ENCODE measurements around the gene ADAT2. TPM values are rescaled to one million over a fixed set of nuclear protein-coding genes. Genes with fewer than 3 reads are reported as not detected.
"Not testable (repeated sequence)": the region's sequence is repeated elsewhere in the genome, so short reads cannot be mapped to it uniquely, and the experiment has no call there.

ADAT2 gene
- polyA plus RNA-seq (2012; ENCODE audit: insufficient read depth, insufficient read length) = 20.3 TPM

- peak; percentile 93 for DNase-seq (ENCODE audit: low read depth, low spot score)
- peak within 1 kb of the TSS; percentile 99 for H3K4me3 ChIP-seq (ENCODE audit: low read length)
These were observed at the start of gene ADAT2, which contains the start of gene PEX3 for GRCh38 chr6:143450453-143451371. ADAT2 (minus strand) TSS chr6:143450695; CDS start chr6:143450658, 37 bp downstream. PEX3 (plus strand) TSS chr6:143450805; CDS start chr6:143451043, 238 bp downstream.

GRCh38 chr6:143498428-143498827 is 47.9 kb upstream of the ADAT2 start:
- no peak overlapping the region for H3K4me3 ChIP-seq (ENCODE audit: low read length)
- peak; percentile 43 for DNase-seq (ENCODE audit: low read depth, low spot score)

GRCh38 chr6:143496974-143497373 is 46.5 kb upstream of the ADAT2 start:
- H3K4me3 ChIP-seq (ENCODE audit: low read length) = no peak overlapping the region
- DNase-seq (ENCODE audit: low read depth, low spot score) = no peak

GRCh38 chr6:143490775-143491174 is 40.3 kb upstream of the ADAT2 start:
- no peak for DNase-seq (ENCODE audit: low read depth, low spot score)
- H3K4me3 ChIP-seq (ENCODE audit: low read length) = no peak overlapping the region

GRCh38 chr6:143490244-143490643 is 39.7 kb upstream of the ADAT2 start:
- H3K4me3 ChIP-seq (ENCODE audit: low read length) = no peak overlapping the region
- DNase-seq (ENCODE audit: low read depth, low spot score) = no peak

GRCh38 chr6:143486752-143487151 is 36.3 kb upstream of the ADAT2 start:
- DNase-seq (ENCODE audit: low read depth, low spot score) = no peak
- no peak overlapping the region for H3K4me3 ChIP-seq (ENCODE audit: low read length)

GRCh38 chr6:143485967-143486366 is 35.5 kb upstream of the ADAT2 start:
- no peak for DNase-seq (ENCODE audit: low read depth, low spot score)
- H3K4me3 ChIP-seq (ENCODE audit: low read length) = no peak overlapping the region

- H3K4me3 ChIP-seq (ENCODE audit: low read length) = no peak overlapping the region
- no peak for DNase-seq (ENCODE audit: low read depth, low spot score)
These were observed 32.1 kb upstream of the ADAT2 start for GRCh38 chr6:143482593-143482992.

GRCh38 chr6:143478479-143479062 is 28.1 kb upstream of the ADAT2 start:
- no peak for DNase-seq (ENCODE audit: low read depth, low spot score)
- no peak overlapping the region for H3K4me3 ChIP-seq (ENCODE audit: low read length)

GRCh38 chr6:143476545-143476944 is 26.1 kb upstream of the ADAT2 start:
- H3K4me3 ChIP-seq (ENCODE audit: low read length) = no peak overlapping the region
- DNase-seq (ENCODE audit: low read depth, low spot score) = no peak

- no peak for DNase-seq (ENCODE audit: low read depth, low spot score)
- H3K4me3 ChIP-seq (ENCODE audit: low read length) = no peak overlapping the region
These were observed 21.3 kb upstream of the ADAT2 start for GRCh38 chr6:143471822-143472221.

- DNase-seq (ENCODE audit: low read depth, low spot score); H3K4me3 ChIP-seq (ENCODE audit: low read length): not testable (repeated sequence)
These were observed 18.3 kb upstream of the ADAT2 start for GRCh38 chr6:143468823-143469222.

GRCh38 chr6:143468026-143468425 is 17.5 kb upstream of the ADAT2 start:
- no peak overlapping the region for H3K4me3 ChIP-seq (ENCODE audit: low read length)
- DNase-seq (ENCODE audit: low read depth, low spot score) = no peak

GRCh38 chr6:143465546-143465945 is 15.1 kb upstream of the ADAT2 start:
- no peak overlapping the region for H3K4me3 ChIP-seq (ENCODE audit: low read length)
- DNase-seq (ENCODE audit: low read depth, low spot score) = no peak

GRCh38 chr6:143457563-143458359 is 7.3 kb upstream of the ADAT2 start:
- H3K4me3 ChIP-seq (ENCODE audit: low read length) = no peak overlapping the region
- DNase-seq (ENCODE audit: low read depth, low spot score) = no peak

GRCh38 chr6:143451531-143451930 is 1.0 kb upstream of the ADAT2 start:
- peak overlapping the region; percentile 99 for H3K4me3 ChIP-seq (ENCODE audit: low read length)

GRCh38 chr6:143449714-143450452 is 612 bp downstream of the ADAT2 start:
- DNase-seq (ENCODE audit: low read depth, low spot score) = peak; percentile 53
- H3K4me3 ChIP-seq (ENCODE audit: low read length) = peak overlapping the region; percentile 99

More at GRCh38 chr6:143451531-143451930, 1.0 kb upstream of the ADAT2 start:
- DNase-seq (ENCODE audit: low read depth, low spot score) = no peak

- no peak for DNase-seq (ENCODE audit: low read depth, low spot score)
- peak overlapping the region; percentile 99 for H3K4me3 ChIP-seq (ENCODE audit: low read length)
These were observed 1.3 kb downstream of the ADAT2 start for GRCh38 chr6:143449082-143449713.
